Measurements from ENCODE around the gene PRKCE. TPM values are rescaled to one million over a fixed set of nuclear protein-coding genes. Genes with fewer than 3 reads are reported as not detected.

PRKCE gene
- total and polyA plus RNA-seq, 2 experiments from 2014 or later, result 0.94 to 1.2 TPM

- TF ChIP-seq ETS1 (IDR thresholded peaks at IDR 0.05) (no peak), ZNF114 (CRISPR knock-in tag; IDR thresholded peaks at IDR 0.05) (no peak), EZH2phosphoT487 (IDR thresholded peaks at IDR 0.05; ENCODE audit: unreplicated experiment) (no peak), STAT1 (IDR thresholded peaks at IDR 0.05; ENCODE audit: unreplicated experiment) (no peak), CTCF (conservative IDR thresholded peaks at IDR 0.05; ENCODE audit: low read depth in 2 of 2) (no peak), POLR2AphosphoS5 (IDR thresholded peaks at IDR 0.05; ENCODE audit: low read depth) (no peak), EZH2 (IDR thresholded peaks at IDR 0.05; ENCODE audit: low read depth, unreplicated experiment) (no peak), CREB1 (CRISPR knock-in tag; IDR thresholded peaks at IDR 0.05; ENCODE audit: low read depth) (no peak), JUNB (IDR thresholded peaks at IDR 0.05; ENCODE audit: unreplicated experiment) (no peak), ZNF331 (CRISPR knock-in tag; IDR thresholded peaks at IDR 0.05; ENCODE audit: low read depth) (no peak)
These were observed 322.0 kb downstream of the PRKCE start (continued) for GRCh38 chr2:45973426-45973825.

DNA sequence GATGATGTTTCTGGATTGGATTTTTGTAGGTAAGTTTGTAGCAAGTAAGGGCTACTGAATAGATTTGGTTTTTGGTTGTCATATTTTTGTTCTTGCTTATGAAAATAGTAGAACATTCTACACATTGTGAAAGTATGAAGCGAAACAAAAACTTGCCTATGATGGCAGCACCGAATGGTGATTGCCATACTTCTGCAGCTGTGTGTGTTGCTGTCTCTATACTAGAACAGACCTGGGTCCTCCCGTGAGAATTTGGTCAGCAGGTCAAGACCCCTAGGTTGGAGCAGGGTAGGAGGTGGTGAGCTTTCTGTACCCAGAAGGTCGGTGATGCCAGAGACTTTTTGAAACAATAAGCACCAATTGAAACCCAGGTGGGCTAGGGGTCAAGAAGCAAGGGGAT lies 322.6 kb downstream of the PRKCE start:
- H3K27ac Mint-ChIP-seq, result no peak overlapping the region
- Histone ChIP-seq H4K20me1 (replicated peaks; ENCODE audit: insufficient read depth) (no peaks in the 10 kb centered on the region), H3K27me3 (ENCODE audit: insufficient read depth) (no peaks in the 10 kb centered on the region), H3K36me3 (ENCODE audit: insufficient read depth) (no peaks in the 10 kb centered on the region), H3K27ac (ENCODE audit: low read depth) (no peak overlapping the region), H2AFZ (no peak overlapping the region), H3K4me2 (no peak overlapping the region), H3F3A (replicated peaks; ENCODE audit: low read depth) (no peaks in the 10 kb centered on the region), H3K4me3 (no peak overlapping the region), H3K4me1 (ENCODE audit: insufficient read depth) (no peaks in the 10 kb centered on the region), H3K9me2 (ENCODE audit: insufficient read depth) (no peaks in the 10 kb centered on the region), H3K79me2 (replicated peaks; ENCODE audit: insufficient read depth) (no peaks in the 10 kb centered on the region)
- peaks cover 6% of the 10 kb centered on the region; the same call in 2 of the 3 replicates for H3K4me1 Mint-ChIP-seq
- no peaks in the 10 kb centered on the region for H3K36me3 Mint-ChIP-seq (ENCODE audit: low read depth)
- TF ChIP-seq EZH2 (IDR thresholded peaks at IDR 0.05; ENCODE audit: low read depth, unreplicated experiment), result no peak
- no peak for TF ChIP-seq ZNF331 (CRISPR knock-in tag; IDR thresholded peaks at IDR 0.05; ENCODE audit: low read depth)
- TF ChIP-seq ZNF114 (CRISPR knock-in tag; IDR thresholded peaks at IDR 0.05), result no peak
- TF ChIP-seq JUNB (IDR thresholded peaks at IDR 0.05; ENCODE audit: unreplicated experiment), result no peak
- no peak for TF ChIP-seq POLR2AphosphoS5 (IDR thresholded peaks at IDR 0.05; ENCODE audit: low read depth)
- no peaks in the 10 kb centered on the region for H3K9me3 Mint-ChIP-seq
- no peak overlapping the region for H3K4me3 Mint-ChIP-seq
- no peaks in the 10 kb centered on the region for H3K27me3 Mint-ChIP-seq (ENCODE audit: insufficient read depth, low read depth, poor library complexity)
- DNase-seq (ENCODE audit: low spot score) (no peak), ATAC-seq (no peak)

DNA sequence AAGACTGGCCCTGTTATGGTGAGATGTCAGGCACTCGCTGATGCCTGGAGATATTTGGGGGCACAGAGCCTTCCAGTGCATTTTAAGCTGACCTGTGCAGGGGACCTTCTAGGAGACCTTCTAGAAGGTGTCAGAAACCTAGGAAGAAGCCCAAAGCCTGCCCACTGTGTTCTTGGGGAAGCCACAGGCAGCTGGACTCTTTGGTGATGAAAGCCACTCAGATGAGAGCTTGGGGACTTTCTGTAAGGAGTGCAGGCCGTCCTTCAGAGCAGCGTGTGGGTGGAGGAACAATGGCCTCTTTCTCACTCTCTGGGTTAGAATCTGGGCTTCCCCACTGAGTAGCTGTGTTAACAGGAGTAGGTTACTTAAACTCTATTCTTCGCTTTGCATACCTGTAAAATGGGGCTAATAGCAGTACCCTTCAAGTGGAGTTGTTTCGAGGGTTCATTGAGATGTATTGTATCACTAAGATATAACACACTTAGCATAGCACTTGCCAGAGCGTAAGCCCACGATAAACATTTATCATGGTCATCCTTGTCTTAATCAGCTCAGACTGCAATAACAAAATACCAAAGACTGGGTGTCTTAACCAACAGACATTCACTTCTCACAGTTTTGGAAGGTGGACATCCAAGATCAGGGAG lies 323.4 kb downstream of the PRKCE start:
- Histone ChIP-seq H3K4me2 (no peak overlapping the region), H3K9me2 (ENCODE audit: insufficient read depth) (no peaks in the 10 kb centered on the region)
- TF ChIP-seq CREB1 (CRISPR knock-in tag; IDR thresholded peaks at IDR 0.05; ENCODE audit: low read depth), result no peak
- no peak for TF ChIP-seq EZH2 (IDR thresholded peaks at IDR 0.05; ENCODE audit: low read depth, unreplicated experiment)
- no peak for TF ChIP-seq NANOG (IDR thresholded peaks at IDR 0.05; ENCODE audit: borderline replicate concordance)
- no peak for TF ChIP-seq CTCF (conservative IDR thresholded peaks at IDR 0.05; ENCODE audit: low read depth in 2 of 2)
- TF ChIP-seq ZNF331 (CRISPR knock-in tag; IDR thresholded peaks at IDR 0.05; ENCODE audit: low read depth), result no peak
- TF ChIP-seq POLR2AphosphoS5 (IDR thresholded peaks at IDR 0.05; ENCODE audit: low read depth), result no peak
- TF ChIP-seq STAT1 (IDR thresholded peaks at IDR 0.05; ENCODE audit: unreplicated experiment), result no peak
- no peak for TF ChIP-seq JUNB (IDR thresholded peaks at IDR 0.05; ENCODE audit: unreplicated experiment)
- TF ChIP-seq ZNF114 (CRISPR knock-in tag; IDR thresholded peaks at IDR 0.05), result no peak
- TF ChIP-seq, protein P1, sequence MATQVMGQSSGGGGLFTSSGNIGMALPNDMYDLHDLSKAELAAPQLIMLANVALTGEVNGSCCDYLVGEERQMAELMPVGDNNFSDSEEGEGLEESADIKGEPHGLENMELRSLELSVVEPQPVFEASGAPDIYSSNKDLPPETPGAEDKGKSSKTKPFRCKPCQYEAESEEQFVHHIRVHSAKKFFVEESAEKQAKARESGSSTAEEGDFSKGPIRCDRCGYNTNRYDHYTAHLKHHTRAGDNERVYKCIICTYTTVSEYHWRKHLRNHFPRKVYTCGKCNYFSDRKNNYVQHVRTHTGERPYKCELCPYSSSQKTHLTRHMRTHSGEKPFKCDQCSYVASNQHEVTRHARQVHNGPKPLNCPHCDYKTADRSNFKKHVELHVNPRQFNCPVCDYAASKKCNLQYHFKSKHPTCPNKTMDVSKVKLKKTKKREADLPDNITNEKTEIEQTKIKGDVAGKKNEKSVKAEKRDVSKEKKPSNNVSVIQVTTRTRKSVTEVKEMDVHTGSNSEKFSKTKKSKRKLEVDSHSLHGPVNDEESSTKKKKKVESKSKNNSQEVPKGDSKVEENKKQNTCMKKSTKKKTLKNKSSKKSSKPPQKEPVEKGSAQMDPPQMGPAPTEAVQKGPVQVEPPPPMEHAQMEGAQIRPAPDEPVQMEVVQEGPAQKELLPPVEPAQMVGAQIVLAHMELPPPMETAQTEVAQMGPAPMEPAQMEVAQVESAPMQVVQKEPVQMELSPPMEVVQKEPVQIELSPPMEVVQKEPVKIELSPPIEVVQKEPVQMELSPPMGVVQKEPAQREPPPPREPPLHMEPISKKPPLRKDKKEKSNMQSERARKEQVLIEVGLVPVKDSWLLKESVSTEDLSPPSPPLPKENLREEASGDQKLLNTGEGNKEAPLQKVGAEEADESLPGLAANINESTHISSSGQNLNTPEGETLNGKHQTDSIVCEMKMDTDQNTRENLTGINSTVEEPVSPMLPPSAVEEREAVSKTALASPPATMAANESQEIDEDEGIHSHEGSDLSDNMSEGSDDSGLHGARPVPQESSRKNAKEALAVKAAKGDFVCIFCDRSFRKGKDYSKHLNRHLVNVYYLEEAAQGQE (IDR thresholded peaks at IDR 0.05; ENCODE audit: unreplicated experiment), result no peak
- no peak for TF ChIP-seq EZH2phosphoT487 (IDR thresholded peaks at IDR 0.05; ENCODE audit: unreplicated experiment)

More for the DNA sequence above, 323.4 kb downstream of the PRKCE start:
- DNase-seq (ENCODE audit: low spot score), result no peak
- Histone ChIP-seq H2AFZ (no peak overlapping the region), H4K20me1 (replicated peaks; ENCODE audit: insufficient read depth) (no peaks in the 10 kb centered on the region), H3F3A (replicated peaks; ENCODE audit: low read depth) (no peaks in the 10 kb centered on the region), H3K36me3 (ENCODE audit: insufficient read depth) (no peaks in the 10 kb centered on the region), H3K27ac (ENCODE audit: low read depth) (no peak overlapping the region), H3K4me3 (no peak overlapping the region), H3K79me2 (replicated peaks; ENCODE audit: insufficient read depth) (no peaks in the 10 kb centered on the region), H3K27me3 (ENCODE audit: insufficient read depth) (no peaks in the 10 kb centered on the region), H3K4me1 (ENCODE audit: insufficient read depth) (no peaks in the 10 kb centered on the region)
- Mint-ChIP-seq H3K9me3 (no peaks in the 10 kb centered on the region), H3K27ac (no peak overlapping the region), H3K36me3 (ENCODE audit: low read depth) (no peaks in the 10 kb centered on the region), H3K4me3 (no peak overlapping the region), H3K4me1 (peaks cover 6% of the 10 kb centered on the region; the same call in 2 of the 3 replicates), H3K27me3 (ENCODE audit: insufficient read depth, low read depth, poor library complexity) (no peaks in the 10 kb centered on the region)
- no peak for ATAC-seq
